ENCODE measurements around the gene OTUB1.

DNA sequence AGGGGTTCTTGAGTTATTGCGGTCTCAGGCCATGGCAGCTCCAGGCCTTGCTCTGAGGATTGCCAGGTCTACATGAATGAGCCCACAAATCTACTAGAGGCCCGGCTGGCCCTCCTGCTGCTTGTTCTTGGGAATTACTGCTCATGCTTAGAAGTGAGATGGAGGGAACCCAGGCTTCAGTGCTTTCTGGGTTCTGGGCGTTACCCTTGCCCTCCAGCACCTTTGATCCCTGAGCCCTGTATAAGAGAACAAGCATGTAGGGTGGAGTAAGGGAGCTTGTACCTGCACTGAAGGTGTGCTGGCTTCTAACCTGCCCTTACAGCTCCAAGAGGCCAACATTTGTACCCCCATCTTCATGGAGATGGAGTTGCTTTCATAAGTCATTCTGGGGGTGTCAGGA lies 43.4 kb upstream of the OTUB1 start:
- TF ChIP-seq, protein P1, sequence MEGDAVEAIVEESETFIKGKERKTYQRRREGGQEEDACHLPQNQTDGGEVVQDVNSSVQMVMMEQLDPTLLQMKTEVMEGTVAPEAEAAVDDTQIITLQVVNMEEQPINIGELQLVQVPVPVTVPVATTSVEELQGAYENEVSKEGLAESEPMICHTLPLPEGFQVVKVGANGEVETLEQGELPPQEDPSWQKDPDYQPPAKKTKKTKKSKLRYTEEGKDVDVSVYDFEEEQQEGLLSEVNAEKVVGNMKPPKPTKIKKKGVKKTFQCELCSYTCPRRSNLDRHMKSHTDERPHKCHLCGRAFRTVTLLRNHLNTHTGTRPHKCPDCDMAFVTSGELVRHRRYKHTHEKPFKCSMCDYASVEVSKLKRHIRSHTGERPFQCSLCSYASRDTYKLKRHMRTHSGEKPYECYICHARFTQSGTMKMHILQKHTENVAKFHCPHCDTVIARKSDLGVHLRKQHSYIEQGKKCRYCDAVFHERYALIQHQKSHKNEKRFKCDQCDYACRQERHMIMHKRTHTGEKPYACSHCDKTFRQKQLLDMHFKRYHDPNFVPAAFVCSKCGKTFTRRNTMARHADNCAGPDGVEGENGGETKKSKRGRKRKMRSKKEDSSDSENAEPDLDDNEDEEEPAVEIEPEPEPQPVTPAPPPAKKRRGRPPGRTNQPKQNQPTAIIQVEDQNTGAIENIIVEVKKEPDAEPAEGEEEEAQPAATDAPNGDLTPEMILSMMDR (IDR thresholded peaks at IDR 0.05; ENCODE audit: insufficient read depth, low read length, poor library complexity, severe bottlenecking): no peak
- no peak for TF ChIP-seq EZH2phosphoT487 (conservative IDR thresholded peaks at IDR 0.05; ENCODE audit: low read length)

Measured in SU-DHL-6 (cell line).